Right hindlimb (tissue), 1 donor: ENCODE results near the gene HYAL4.

Experiments
- DNase-seq: peaks from one replicate; pipeline ENCODE4 v3.0.0-alpha.2; 2018

Gene HYAL4

DNA sequence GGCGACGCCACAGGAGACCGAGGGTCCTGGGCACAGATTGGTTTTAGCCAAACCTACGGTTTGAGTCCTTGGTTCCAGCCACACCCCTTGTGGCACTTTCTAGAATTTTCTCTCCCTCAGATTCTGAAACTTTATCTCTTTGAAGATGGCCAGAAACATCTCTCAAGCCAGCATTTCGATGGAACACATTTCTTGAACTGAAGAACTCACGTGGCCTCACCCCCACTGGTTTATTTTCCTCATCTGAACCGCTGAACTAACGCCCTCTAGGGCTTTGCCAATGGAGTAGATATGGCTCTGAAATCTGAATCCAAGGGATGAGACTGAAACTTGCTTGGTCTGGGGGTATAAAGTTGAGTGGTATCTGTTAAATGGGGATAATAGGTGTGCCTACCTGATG is 73.3 kb downstream of the HYAL4 start:
- DNase-seq: no peak

DNA sequence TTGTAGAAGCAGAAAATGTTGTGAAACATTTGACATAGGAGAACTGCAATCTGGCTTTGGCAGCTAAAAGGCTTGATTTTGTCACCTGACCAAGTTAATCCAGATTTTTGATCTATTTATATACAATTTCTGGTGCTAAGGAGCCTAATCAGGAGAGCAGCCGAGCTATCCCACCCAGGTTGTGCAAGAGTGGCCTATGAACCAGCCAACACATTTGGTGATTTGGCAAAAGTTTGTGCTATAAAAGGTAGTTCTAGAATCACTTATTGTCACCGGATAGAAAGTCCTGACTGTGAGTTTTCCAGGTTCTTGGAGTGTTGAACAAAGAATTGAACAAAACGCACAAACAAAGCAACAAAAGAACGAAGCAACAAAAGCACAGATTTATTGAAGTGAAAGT is 78.6 kb downstream of the HYAL4 start:
- DNase-seq: no peak

DNA sequence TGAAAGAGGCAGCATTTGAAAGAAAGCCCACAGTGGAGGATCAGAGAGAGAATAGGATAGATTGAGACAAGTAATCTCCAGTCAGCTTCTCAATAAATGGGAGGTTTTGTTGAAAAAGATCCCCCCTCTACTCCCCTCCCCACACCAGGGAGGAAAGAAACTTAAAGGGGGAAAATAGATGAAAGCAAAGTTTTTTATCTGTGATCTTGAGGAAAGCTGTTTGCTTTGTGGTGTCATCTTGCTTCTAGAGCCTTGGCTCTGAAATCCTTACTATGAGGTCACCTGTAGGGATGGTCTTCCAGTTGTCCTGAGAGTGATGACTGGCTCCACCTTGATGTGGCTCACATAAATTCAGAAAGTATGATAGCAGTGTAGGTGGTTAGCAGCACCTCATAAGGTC is 80.0 kb downstream of the HYAL4 start, which contains the start of gene SPAM1:
SPAM1 (plus strand) TSS at position 301 of the 400 bp plus-strand sequence. CDS start 28,330 bp downstream, outside the sequence.
- no peak for DNase-seq
